OCI-LY7 (cell line): ENCODE measurements around the gene PRELID3B. TPM values are rescaled to one million over a fixed set of nuclear protein-coding genes. Genes with fewer than 3 reads are reported as not detected.
A peak's percentile ranks its signal among the peaks of the same experiment; 100 is the strongest.

Source experiments
- BruUV-seq: library from RNA; stranded (reverse); fragments of 400-500 nt; replicated peaks from 2 replicates; lab custom pipeline; 2021; lab: Mats Ljungman, UMichigan
- CTCF ChIA-PET: fragments of 300-600 bp; sonication (Branson Sonifier 250); formaldehyde crosslinking; loops from one replicate; lab custom pipeline; 2022; ENCODE audit warnings: antibody characterized with exemption; ENCODE audit not compliant: unreplicated experiment; lab: Charles Lee
- POLR2A ChIA-PET: fragments of 300-600 bp; sonication (Branson Sonifier 250); formaldehyde crosslinking; loops from one replicate; lab custom pipeline; 2022; ENCODE audit warnings: antibody characterized with exemption; lab: Charles Lee
- DNase-seq: peaks from one replicate; pipeline ENCODE4 v3.0.0-alpha.2; 2015; ENCODE audit warnings: low spot score
- H2AFZ ChIP-seq: fragments of 200-600 bp; sonication (generic), shearing (Covaris generic); 2 replicates; pipeline ENCODE4 v1.6.1; 2014; ENCODE audit warnings: mild to moderate bottlenecking, antibody characterized with exemption, low read length, moderate library complexity
- H3K27ac ChIP-seq: fragments of 200-600 bp; sonication (generic); 2 replicates; pipeline ENCODE4 v1.5.1; 2014; ENCODE audit warnings: mixed run types, low read depth, mild to moderate bottlenecking, moderate library complexity, low read length, inconsistent platforms; ENCODE audit not compliant: poor library complexity, severe bottlenecking
- H3K36me3 ChIP-seq: fragments of 200-600 bp; sonication (generic); 2 replicates; pipeline ENCODE4 v1.6.1; 2014; ENCODE audit warnings: mild to moderate bottlenecking, antibody characterized with exemption, low read length, moderate library complexity, mixed read lengths; ENCODE audit not compliant: insufficient read depth
- H3K4me1 ChIP-seq: fragments of 200-600 bp; sonication (generic); 2 replicates; pipeline ENCODE4 v1.5.1; 2014; ENCODE audit warnings: mild to moderate bottlenecking, low read length; ENCODE audit not compliant: insufficient read depth, poor library complexity, severe bottlenecking
- H3K4me2 ChIP-seq: fragments of 200-600 bp; sonication (generic); 2 replicates; pipeline ENCODE4 v1.6.1; 2014; ENCODE audit warnings: mild to moderate bottlenecking, low read length
- H3K4me3 ChIP-seq: fragments of 200-600 bp; sonication (generic); 2 replicates; pipeline ENCODE4 v1.5.1; 2014; ENCODE audit warnings: mild to moderate bottlenecking, low read depth, low read length; ENCODE audit not compliant: poor library complexity, severe bottlenecking
- H3K79me2 ChIP-seq: fragments of 200-600 bp; sonication (generic); 2 replicates; pipeline ENCODE4 v1.6.1; 2016; ENCODE audit warnings: low read depth, mild to moderate bottlenecking, low read length, moderate library complexity, mixed read lengths; ENCODE audit not compliant: insufficient read depth
- H3K9me2 ChIP-seq: fragments of 200-600 bp; sonication (generic); 2 replicates; pipeline ENCODE4 v1.6.1; 2016; ENCODE audit warnings: mild to moderate bottlenecking, low read length, mixed read lengths; ENCODE audit not compliant: insufficient read depth
- H3K9me3 ChIP-seq: fragments of 200-600 bp; sonication (generic); 2 replicates; pipeline ENCODE4 v1.6.1; 2014; ENCODE audit warnings: mild to moderate bottlenecking, mixed run types, low read length, mixed read lengths
- H4K20me1 ChIP-seq: fragments of 200-600 bp; sonication (generic); 2 replicates; pipeline ENCODE4 v1.6.1; 2014; ENCODE audit warnings: mild to moderate bottlenecking, antibody characterized with exemption, low read length, moderate library complexity, mixed read lengths; ENCODE audit not compliant: insufficient read depth
- EZH2phosphoT487 ChIP-seq: fragments of 200-600 bp; sonication (generic); IDR thresholded peaks from 2 replicates; pipeline ENCODE4 v1.6.1; 2018; ENCODE audit warnings: low read depth, borderline replicate concordance, mild to moderate bottlenecking, mixed run types, antibody characterized with exemption, low read length, moderate library complexity, mixed read lengths
- intact Hi-C: fragments of 100-400 bp; cut with micrococcal nuclease; formaldehyde crosslinking; loops from one replicate; pipeline ENCODE4 v1.10.0; 2022; ENCODE audit not compliant: unreplicated experiment
- total RNA-seq, 2 experiments: library from RNA; depleted of rRNA in 1 of 2; stranded (reverse); fragments of >200 nt in 1 of 2; shearing (Covaris generic) in 1 of 2; gene quantifications; 2 replicates each; pipeline ENCODE4 v1.2.3, GENCODE V29; 2014 to 2022
- TF ChIP-seq, protein P1 (sequence below): fragments of 200-600 bp; sonication (generic); conservative IDR thresholded peaks from 2 replicates; pipeline ENCODE4 v1.5.1; 2014; ENCODE audit warnings: mild to moderate bottlenecking, antibody characterized with exemption, low read length, moderate library complexity, mixed read lengths

The PRELID3B gene
- total RNA-seq, 2 experiments from 2014 or later: 99.4 to 119 TPM

- Histone ChIP-seq H3K9me2 (no peaks in the 10 kb centered on the region), H3K4me3 (no peak overlapping the region), H3K9me3 (no peaks in the 10 kb centered on the region), H3K27ac (no peak overlapping the region), H3K4me2 (no peak overlapping the region), H4K20me1 (peaks cover 3% of the 10 kb centered on the region; the same call in 1 of the 2 replicates), H3K36me3 (peaks cover 95% of the 10 kb centered on the region), H3K79me2 (no peaks in the 10 kb centered on the region), H3K4me1 (peaks cover 11% of the 10 kb centered on the region), H2AFZ (no peak overlapping the region)
- intact Hi-C loops: no loop called here
- BruUV-seq: no TSS peak
- TF ChIP-seq EZH2phosphoT487: no peak
- TF ChIP-seq, protein P1, sequence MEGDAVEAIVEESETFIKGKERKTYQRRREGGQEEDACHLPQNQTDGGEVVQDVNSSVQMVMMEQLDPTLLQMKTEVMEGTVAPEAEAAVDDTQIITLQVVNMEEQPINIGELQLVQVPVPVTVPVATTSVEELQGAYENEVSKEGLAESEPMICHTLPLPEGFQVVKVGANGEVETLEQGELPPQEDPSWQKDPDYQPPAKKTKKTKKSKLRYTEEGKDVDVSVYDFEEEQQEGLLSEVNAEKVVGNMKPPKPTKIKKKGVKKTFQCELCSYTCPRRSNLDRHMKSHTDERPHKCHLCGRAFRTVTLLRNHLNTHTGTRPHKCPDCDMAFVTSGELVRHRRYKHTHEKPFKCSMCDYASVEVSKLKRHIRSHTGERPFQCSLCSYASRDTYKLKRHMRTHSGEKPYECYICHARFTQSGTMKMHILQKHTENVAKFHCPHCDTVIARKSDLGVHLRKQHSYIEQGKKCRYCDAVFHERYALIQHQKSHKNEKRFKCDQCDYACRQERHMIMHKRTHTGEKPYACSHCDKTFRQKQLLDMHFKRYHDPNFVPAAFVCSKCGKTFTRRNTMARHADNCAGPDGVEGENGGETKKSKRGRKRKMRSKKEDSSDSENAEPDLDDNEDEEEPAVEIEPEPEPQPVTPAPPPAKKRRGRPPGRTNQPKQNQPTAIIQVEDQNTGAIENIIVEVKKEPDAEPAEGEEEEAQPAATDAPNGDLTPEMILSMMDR: no peak
- POLR2A ChIA-PET: no interaction called here
- CTCF ChIA-PET: no interaction called here
- no peak for DNase-seq
Observed at GRCh38 chr20:58996226-58996611, 46.4 kb downstream of the PRELID3B start.

- Histone ChIP-seq H3K36me3 (peaks cover 95% of the 10 kb centered on the region), H3K4me1 (peaks cover 11% of the 10 kb centered on the region), H4K20me1 (peaks cover 3% of the 10 kb centered on the region; the same call in 1 of the 2 replicates), H3K9me3 (no peaks in the 10 kb centered on the region), H3K4me3 (no peak overlapping the region), H3K9me2 (no peaks in the 10 kb centered on the region), H3K4me2 (no peak overlapping the region), H3K27ac (no peak overlapping the region), H2AFZ (no peak overlapping the region), H3K79me2 (no peaks in the 10 kb centered on the region)
- no peak for DNase-seq
- intact Hi-C loops: no loop called here
- TF ChIP-seq, protein P1: no peak
- no peak for TF ChIP-seq EZH2phosphoT487
- CTCF ChIA-PET: no interaction called here
- POLR2A ChIA-PET: interaction anchor here (2.8 kb wide), 1 partner anchor 13 kb away, joined by 13 read pairs; the partner anchor contains the start of gene NELFCD
- TSS peak; percentile 85 for BruUV-seq
Observed at GRCh38 chr20:58995461-58996225, 46.9 kb downstream of the PRELID3B start.
